ENCODE data around the gene APBB1IP.
"Not testable (repeated sequence)": the region's sequence is repeated elsewhere in the genome, so short reads cannot be mapped to it uniquely, and the experiment has no call there.

The APBB1IP gene

DNA sequence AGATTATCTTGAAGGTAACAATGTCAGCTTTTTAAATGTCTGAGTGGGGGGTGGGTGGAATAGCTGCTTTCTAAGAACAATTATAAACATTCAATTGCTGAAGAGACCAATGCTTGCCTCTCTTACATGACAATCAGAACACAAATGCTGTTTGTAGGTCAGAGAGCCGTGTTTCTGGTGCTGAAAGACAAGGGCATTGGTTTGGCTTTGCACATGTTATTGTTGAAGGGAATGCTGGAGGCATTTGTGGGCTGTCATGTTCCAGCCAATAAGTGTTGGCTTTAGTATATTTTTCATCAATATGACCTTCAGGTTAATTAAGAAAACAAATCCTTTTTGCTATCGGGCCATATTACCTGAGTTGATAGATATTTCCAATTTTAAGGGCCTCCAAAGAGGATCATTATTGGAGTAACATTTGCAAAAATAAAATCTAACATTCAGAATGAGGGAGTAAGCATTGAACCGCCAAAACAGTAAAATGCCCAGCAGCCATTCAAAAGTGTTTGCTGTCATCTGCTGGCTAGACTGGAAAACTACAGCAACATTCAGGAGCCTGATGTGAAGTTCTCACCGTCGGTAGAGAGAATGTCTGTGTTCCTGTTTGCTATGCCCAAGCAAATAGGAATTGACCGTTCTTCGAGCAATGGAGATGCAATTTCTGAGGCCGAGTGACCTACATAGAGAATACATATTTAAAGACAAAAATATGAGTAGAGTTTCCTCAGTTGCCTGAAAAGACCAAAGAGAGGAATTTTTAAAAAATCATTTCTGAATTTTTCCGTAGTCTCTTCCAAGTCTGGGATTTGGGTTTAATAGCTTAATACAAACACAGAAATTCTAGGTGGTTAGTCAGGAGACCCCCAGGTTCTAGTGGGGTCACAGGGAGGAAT is 118.9 kb downstream of the APBB1IP start:
- DNase-seq (ENCODE audit: low read depth in 2 of 2), result peak in 1 of 2 donors; percentile 13

DNA sequence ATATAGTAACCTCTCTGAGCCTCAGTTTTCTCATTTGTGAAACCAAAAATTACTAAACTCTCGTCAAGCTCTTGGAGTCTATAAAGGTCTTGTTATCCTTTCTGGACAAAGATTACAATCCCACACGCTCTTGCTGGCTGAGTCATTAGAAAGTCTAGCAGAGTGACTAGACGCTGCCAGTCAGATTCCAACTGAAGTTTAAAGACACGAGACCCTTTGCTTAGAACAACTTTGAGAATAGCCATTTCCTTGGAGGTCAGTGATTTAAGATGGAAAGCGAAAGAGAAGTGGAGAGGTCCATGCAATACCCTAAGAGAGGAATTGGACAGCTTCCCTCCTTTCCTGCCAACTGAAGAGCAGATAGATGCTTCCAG is 119.5 kb downstream of the APBB1IP start:
- no peak for DNase-seq (ENCODE audit: low read depth in 2 of 2)

DNA sequence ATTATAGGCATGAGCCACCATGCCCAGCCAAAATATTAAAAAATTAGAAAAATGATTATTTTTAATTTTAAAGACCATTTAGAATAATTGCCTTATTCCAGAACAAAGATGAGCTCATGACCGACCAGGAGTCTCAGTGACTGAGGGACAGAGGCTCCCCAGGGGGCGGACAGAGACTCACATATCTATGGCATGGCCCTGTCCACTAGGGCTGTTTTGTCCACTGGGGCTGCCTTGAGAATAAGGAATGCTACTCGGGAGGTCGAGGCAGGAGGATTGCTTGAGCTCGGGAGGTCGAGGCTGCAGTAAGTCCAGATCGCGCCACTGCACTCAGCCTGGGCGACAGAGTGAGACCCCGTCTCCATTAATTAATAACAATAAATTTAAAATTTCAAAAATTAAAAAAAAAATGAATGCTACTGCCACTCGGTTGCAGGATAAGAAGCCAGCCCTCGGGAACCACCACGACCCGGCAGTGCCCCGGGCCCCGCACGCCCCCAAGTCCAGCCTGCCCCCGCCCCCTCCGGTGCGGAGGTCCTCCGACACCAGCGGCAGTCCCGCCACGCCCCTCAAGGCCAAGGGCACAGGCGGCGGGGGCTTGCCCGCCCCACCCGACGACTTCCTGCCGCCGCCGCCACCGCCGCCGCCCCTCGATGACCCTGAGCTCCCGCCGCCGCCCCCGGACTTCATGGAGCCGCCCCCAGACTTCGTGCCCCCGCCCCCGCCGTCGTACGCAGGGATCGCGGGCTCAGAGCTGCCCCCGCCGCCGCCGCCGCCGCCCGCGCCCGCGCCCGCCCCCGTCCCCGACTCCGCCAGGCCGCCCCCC is 128.6 kb downstream of the APBB1IP start:
- no peak for DNase-seq (ENCODE audit: low read depth in 2 of 2)

DNA sequence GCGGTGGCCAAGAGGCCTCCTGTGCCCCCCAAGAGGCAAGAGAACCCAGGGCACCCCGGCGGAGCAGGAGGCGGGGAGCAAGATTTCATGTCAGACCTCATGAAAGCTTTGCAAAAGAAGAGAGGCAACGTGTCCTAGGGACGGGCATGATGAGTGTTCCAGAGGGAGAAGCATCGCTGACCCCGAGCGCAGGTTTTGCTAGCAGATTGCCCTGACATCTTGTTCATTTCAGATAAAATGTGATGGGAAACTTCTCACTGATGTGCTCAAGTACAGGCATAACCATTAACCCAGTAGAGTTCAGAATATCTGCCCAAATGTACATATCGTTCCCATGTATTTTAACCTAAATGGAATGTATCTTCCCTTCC is 129.2 kb downstream of the APBB1IP start:
- DNase-seq (ENCODE audit: low read depth in 2 of 2), result no peak

- DNase-seq (ENCODE audit: low read depth in 2 of 2), result no peak
These were observed 133.5 kb downstream of the APBB1IP start for GRCh38 chr10:26571655-26572054.

DNA sequence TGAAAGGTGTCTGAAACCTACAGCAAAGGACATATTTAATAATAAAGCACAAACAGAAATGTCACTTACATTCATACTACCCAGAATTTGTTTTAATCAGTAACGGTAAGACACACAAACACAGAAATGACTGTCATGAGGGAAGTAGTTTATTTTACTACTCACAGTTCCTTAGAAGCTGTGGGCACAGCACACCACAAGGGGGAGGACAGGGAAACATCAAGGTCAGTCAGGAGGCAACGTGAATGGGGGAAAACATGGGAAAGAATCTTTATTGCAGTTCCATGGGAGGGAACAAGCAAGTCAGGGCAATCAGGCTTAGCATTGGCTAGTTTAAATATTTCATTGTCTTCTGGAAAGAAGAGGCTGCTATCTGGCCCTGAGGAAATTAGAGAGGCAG is 135.5 kb downstream of the APBB1IP start:
- DNase-seq (ENCODE audit: low read depth in 2 of 2), result no peak

- no peak for DNase-seq (ENCODE audit: low read depth in 2 of 2)
These were observed 136.6 kb downstream of the APBB1IP start for GRCh38 chr10:26574783-26575182.

DNA sequence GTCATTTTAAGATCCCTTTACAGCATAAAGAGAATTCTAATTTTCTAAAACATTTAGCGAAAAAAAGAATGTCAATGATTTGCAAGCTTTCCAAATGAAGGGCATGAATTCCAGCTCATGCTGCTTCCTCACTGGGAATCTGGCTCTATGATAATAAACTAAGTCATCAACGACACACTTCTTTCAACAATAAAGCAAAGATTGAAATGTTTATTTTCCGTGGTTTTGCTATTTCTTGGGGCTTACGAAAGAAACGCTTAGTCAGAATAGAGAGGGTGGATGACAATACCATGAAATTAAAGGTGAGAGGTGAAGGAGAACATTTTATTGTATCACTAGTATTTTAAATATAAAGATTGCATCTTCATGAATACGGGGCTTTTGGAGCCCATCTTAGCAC is 140.2 kb downstream of the APBB1IP start:
- not testable (repeated sequence) for DNase-seq (ENCODE audit: low read depth in 2 of 2)

GRCh38 chr10:26579256-26580063 is 141.3 kb downstream of the APBB1IP start:
- DNase-seq (ENCODE audit: low read depth in 2 of 2), result no peak

DNA sequence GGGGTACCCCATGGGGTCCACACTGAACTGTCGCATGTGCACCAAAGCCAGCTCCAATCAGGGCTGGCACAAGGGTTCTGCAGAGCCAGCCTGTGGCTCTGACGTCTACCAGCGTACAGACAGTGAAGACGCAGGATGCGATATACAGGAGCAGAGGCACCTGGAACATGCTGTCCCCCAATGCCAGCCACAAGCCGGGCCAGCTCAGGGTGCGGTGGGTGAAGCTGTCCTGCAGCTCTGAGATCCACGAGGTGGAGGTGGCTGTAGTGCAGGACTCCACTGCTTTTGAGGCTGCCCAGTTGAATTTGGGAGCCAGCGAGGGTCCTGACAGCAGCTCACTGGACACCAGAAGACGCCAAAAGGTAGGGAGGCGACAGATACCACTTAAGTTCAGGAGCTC is 148.1 kb downstream of the APBB1IP start:
- no peak for DNase-seq (ENCODE audit: low read depth in 2 of 2)

- DNase-seq (ENCODE audit: low read depth in 2 of 2), result no peak
These were observed 150.5 kb downstream of the APBB1IP start for GRCh38 chr10:26588611-26589010.

DNA sequence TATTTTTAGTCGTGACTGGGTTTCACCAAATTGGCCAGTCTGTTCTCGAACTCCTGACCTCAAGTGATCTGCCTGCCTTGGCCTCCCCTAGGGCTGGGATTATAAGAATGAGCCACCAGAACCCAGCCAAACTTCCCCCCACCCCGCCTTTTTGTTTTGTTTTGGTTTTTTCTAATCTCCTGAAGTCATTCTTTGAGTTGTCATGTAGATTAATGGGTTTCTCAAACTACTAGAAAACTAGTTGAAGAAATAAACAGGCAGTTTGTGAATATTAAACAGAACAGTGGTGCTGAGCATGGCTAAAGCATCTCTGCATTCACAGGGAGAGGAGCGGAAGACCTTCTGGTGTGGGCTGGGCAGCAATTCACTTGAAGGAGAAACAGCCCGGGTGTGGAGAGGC is 151.7 kb downstream of the APBB1IP start:
- not testable (repeated sequence) for DNase-seq (ENCODE audit: low read depth in 2 of 2)

DNA sequence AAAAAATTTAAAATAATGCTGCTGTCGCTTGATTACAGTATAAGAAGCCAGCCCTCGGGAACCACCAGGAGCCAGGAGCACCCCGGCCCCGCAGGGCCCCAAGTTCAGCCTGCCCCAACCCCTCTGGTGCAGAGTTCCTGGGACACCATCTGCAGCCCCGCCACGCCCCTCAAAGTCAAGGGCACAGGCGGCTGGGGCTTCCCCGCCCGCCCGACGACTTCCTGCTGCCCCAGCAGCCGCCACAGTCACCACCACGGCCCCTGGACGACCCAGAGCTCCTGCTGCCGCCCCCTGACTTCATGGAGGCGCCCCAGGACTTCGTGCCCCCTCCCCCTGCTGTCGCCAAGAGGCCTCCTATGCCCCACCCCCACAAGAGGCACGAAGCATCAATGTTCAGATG is 155.8 kb downstream of the APBB1IP start:
- no peak for DNase-seq (ENCODE audit: low read depth in 2 of 2)

DNA sequence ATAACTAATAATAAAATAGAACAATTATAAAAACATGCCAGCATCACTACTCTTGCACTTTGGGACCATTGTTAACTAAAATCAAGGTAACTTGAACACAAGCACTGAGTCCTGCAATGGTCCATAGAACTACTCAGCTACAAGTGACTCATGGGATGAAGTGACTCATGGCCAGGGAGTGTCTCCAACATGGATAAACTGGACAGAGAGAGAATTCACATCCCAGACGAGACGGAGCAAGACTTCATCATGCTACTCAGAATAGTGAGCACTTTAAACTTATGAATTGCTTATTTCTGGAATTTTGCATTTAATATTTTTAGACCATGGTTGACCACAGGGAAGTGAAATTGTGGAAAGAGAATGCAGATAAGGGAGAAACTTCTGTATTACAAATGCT is 165.1 kb downstream of the APBB1IP start:
- not testable (repeated sequence) for DNase-seq (ENCODE audit: low read depth in 2 of 2)

DNA sequence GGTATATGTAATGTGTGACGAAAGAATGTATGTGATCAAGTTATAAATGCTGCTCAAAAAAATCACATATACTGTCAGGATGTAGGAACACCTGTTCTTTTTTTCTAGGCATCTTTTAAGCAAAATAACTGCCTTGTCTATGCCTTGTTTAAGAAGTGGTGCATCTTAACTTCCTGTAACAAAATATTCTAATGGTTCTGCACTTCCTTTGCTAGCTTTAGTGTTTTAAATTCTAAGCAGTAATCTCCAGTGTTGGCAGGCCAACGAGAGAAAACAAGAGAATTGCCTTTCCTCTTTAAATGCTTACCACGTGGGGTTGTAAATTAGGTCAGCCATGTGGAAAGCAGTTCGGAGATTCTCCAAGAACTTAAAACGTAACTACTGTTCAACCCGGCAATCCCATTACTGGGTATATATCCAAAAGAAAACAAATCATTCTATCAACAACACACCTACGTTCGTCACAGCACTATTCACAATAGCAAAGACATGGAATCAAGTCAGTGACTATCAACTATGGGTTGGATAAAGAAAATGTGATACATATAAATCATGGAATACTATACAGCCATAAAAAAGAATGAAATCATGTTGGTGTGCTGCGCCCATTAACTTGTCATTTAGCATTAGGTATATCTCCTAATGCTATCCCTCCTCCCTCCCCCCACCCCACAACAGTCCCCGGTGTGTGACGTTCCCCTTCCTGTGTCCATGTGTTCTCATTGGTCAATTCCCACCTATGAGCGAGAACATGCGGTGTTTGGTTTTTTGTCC is 166.4 kb downstream of the APBB1IP start:
- not testable (repeated sequence) for DNase-seq (ENCODE audit: low read depth in 2 of 2)

DNA sequence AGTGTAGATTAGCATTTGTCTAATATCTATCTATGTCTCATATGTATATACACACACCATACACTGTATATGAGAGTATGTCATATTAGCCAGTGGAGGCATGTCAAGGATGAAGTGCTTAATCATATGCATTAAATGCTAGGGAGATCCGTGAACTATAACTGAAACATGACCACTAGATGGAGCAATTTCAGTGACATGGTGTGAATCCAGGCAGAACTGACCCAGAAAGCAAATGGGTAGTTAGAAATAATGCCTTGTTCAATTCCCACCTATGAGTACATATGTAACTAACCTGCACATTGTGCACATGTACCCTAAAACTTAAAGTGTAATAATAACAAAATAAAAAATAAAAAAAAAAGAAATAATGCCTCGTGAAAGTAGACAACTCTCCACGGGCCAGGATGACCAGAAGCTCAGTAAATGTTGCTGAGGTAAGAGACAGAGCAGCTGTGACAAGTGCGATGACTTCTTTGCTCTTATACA is 168.3 kb downstream of the APBB1IP start:
- not testable (repeated sequence) for DNase-seq (ENCODE audit: low read depth in 2 of 2)

DNA sequence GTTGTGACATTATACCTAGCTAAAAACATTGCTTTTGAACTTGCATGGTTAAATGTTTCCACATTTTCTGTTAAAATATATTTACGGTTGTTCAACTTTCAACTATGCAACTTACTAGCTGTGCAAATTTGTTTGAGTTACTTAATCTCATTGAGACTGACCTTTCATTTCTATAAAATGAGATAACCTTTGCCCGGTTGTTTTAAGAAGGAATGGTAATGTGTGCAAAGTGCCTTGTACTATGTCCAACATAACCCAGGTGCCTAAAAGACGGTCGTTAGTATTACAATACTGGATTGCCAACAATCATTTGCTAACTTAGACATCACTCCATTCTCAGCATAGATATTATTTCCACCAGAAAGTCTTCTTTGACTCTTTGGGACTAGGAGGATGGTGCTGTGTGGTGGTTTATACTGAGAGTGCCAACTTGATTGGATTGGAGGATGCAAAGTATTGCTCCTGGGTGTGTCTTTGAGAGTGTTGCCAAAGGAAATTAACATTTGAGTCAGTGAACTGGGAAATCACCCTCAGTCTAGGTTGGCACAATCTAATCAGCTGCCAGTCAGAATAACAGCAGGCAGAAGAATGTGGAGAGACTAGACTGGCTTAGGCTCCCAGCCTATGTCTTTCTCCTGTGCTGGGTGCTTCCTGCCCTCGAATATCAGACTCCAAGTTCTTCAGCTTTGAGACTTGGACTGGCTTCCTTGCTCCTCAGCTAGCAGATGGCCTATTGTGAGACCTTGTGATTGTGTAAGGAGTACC is 174.2 kb downstream of the APBB1IP start:
- no peak for DNase-seq (ENCODE audit: low read depth in 2 of 2)
